22Rv1 (cell line): Measurements from ENCODE around the gene WNK1.
"Not testable (repeated sequence)": the region's sequence is repeated elsewhere in the genome, so short reads cannot be mapped to it uniquely, and the experiment has no call there.

Experiments
- H3K27ac ChIP-seq: fragments of 450-650 bp; 2 replicates; pipeline ENCODE4 v1.5.1; 2017
- CTCF ChIP-seq: fragments of 450-650 bp; IDR thresholded peaks from 2 replicates; pipeline ENCODE4 v1.5.1; 2017; ENCODE audit warnings: mild to moderate bottlenecking
- ZFX ChIP-seq: fragments of 450-650 bp; IDR thresholded peaks from 2 replicates; pipeline ENCODE4 v1.6.1; 2017; ENCODE audit warnings: antibody characterized with exemption, borderline replicate concordance

Gene WNK1

GRCh38 chr12:805022-805632 is 52.7 kb downstream of the WNK1 start:
- no peak overlapping the region for H3K27ac ChIP-seq
- TF ChIP-seq CTCF (no peak), ZFX (no peak)

DNA sequence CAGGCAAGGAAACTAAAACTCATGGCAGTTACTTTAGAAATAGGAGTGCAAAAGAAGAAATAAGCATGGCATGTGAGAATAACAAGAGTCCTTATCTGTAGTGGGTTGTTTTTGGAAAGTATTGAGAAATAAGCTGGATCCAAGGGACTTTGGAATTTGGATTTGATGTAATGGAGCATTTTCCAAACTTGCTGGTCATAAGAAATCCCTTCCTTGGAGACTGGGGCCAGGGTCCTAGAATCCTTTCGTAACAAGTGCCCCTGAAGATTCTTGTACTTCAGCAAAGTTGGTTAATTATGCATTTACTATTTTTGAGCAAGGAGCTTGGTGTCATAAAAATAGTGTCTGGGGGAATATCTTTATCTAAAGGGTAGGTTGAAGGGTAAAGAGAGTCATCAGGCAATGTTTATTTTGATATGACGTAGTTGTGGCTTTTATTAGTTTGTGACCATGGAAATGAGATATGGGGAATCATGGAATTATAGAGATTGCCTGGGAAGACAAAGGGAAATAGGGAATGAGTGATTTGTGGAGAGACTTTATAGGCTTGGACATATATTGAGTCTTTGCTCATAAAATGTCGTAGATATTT is 53.9 kb downstream of the WNK1 start:
- no peak overlapping the region for H3K27ac ChIP-seq
- TF ChIP-seq ZFX, result no peak
- no peak for TF ChIP-seq CTCF

DNA sequence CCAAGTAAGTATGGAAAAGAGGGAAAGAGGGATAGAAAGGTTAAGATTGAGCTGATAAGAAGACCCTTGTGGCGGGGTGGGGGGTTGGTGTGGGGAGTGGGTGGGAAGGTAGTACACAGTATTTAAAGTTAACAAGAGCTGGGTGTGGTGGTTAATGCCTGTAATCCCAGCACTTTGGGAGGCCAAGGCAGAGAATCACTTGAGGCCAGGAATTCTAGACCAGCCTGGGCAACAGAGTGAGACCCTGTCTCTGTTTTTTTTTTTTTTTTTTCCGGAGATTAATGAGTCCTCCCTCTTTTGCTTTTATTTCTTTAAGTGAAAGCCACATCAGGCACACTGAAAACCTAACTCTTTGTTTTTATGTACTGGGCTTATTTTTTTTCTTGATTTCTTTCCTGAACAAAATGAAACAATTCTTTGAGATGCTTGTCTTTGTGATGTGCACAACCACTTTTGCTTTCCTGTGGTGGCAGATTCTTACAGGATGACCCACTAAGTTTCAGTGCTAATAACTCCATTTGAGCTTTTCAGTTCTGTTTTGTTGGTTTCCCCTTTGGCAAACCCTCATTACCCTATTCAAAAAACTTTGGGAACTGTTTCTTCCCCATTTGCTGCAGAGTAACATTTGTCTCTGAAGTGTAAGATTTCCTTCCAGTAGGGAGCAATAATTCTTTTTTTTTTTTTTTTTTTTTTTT is 54.8 kb downstream of the WNK1 start:
- TF ChIP-seq CTCF (no peak), ZFX (no peak)
- H3K27ac ChIP-seq, result no peak overlapping the region

GRCh38 chr12:810116-810515 is 57.7 kb downstream of the WNK1 start:
- no peak overlapping the region for H3K27ac ChIP-seq
- TF ChIP-seq CTCF, result no peak
- TF ChIP-seq ZFX, result no peak

DNA sequence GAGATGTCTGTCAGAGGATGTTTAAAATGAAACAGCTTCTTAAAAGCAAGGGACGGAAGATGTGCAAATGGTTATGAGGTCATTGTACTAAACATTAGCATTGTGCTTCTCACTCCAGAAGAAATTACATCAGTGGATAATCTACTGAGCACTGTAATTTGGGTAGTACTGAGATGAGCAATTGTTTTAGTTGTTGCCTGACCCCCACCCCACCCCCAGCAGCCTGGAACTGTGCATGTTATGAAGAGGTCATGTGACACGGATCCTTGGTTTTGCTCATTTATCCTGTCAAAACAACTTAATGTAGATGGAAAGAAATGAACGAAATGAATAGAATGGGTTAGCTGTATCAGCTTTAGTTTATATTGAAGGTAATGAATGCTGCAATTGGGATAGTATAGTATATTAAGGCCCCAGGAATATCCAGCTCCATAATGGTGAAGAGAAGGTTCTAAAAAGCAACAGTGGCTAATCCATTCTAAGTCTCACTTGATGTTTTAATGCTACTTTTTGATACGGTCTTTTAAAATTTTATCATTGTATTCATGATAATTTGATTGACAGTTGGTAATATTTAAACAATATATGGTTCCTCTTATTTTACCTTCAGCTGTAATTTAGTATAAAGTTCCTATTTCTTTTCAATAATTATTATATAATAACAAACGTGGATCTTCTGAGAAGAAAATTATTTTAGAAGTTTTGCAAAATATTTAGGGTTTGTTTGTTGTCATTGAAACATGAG is 58.5 kb downstream of the WNK1 start:
- H3K27ac ChIP-seq, result no peak overlapping the region
- TF ChIP-seq CTCF (no peak), ZFX (no peak)

- TF ChIP-seq CTCF (no peak), ZFX (no peak)
- no peak overlapping the region for H3K27ac ChIP-seq
Measured at GRCh38 chr12:812950-813349, 60.6 kb downstream of the WNK1 start.

DNA sequence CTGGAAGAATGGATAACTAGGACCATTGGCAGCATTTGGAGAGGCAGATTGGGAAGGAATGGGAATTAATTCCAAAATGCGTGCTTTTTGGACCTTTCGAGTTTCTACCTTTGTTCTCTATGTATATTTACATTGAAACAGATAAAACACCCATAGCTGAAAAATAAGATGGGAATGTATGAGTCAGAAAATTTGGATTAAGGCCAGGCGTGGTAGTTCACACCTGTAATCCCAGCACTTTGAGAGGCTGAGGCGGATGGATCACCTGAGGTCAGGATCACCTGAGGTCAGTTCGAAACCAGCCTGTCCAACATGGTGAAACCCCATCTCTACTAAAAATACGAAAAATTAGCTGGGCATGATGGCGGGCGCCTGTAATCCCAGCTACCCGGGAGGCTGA is 65.1 kb downstream of the WNK1 start:
- not testable (repeated sequence) for H3K27ac ChIP-seq
